ENCODE results near the gene MAZ.

MAZ gene

DNA sequence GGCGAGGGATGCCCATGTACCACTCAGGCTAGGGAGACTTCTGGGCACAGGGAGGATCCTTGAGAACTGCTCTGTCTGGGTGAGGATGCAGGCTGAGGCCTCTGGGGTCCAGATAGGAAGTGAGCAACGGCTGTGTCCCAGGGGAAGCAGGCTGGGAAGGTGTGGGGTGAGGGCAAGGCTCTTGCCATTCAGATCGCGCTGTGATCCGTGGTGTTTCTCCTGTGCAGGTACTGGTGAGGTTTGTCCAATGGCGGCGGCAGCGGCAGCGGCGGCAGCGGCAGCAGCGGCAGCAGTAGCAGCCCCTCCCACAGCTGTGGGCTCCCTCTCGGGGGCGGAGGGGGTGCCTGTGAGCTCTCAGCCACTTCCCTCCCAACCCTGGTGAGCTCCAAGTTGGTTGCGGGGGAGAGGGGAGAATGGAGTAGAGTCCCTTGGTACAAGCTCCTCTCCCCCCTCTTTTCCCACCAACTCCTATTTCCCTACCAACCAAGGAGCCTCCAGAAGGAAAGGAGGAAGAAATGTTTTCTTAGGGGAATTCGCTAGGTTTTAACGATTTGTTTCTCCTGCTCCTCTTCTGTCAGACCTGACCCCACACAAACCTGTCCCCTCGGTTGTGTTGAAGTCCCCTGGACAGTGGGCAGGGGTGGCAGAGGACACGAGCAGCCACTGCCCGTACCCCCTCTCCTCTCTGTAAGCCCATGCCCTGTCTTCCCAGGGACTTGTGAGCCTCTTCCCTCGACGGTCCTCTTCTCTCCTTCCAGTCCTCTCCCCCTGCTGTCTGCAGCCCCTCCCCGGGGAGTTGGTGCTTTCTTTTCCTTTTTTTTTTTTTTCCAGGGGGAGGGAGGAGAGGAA is 3.7 kb downstream of the MAZ start:
- DNase-seq (ENCODE audit: low spot score) = no peak

- no peak for DNase-seq (ENCODE audit: low spot score)
Observed at GRCh38 chr16:29810699-29811169, 4.4 kb downstream of the MAZ start.

DNA sequence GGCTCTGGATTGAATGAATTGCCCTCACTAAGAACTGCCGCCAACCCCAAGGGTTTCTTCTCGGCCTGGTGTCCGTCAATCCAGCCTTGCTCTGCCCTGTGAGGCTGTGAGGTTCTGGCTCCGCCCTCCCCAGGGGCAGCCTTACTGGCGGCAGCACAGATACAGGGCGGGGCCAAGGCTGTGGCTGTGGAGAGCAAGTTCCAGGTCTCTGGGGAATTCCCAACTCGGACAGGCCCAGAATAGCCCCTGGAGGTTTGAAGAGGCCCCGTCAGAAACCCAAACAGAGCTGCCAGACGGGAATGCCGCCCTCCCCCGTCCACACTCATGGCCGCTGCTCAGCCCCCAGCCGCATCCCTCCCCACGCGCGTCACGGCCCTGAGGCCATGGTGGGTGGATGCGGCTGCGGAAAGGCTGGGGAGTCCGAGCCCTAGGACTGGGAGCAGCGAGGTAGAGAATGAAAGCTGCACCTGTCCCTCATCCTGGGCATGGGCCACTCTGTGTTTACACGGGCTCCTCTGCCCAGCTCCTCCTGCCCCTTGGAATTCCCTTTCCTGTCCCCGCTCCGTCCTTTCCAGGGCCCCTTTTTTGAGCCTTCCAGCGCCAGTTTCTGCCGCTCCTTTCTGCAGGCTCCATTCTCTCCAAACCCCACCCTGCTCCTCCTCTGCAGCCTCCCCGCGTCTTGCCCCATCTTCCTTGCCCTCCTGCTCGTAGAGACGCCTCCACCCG is 5.0 kb downstream of the MAZ start:
- peak; percentile 96 for DNase-seq (ENCODE audit: low spot score)

GRCh38 chr16:29811896-29812665 is 5.8 kb downstream of the MAZ start, which contains the start of gene PRRT2:
TSS of gene PRRT2 (plus strand) at chr16:29812193. CDS start at chr16:29813055, 862 bp downstream.
- DNase-seq (ENCODE audit: low spot score) = peak; percentile 70

DNA sequence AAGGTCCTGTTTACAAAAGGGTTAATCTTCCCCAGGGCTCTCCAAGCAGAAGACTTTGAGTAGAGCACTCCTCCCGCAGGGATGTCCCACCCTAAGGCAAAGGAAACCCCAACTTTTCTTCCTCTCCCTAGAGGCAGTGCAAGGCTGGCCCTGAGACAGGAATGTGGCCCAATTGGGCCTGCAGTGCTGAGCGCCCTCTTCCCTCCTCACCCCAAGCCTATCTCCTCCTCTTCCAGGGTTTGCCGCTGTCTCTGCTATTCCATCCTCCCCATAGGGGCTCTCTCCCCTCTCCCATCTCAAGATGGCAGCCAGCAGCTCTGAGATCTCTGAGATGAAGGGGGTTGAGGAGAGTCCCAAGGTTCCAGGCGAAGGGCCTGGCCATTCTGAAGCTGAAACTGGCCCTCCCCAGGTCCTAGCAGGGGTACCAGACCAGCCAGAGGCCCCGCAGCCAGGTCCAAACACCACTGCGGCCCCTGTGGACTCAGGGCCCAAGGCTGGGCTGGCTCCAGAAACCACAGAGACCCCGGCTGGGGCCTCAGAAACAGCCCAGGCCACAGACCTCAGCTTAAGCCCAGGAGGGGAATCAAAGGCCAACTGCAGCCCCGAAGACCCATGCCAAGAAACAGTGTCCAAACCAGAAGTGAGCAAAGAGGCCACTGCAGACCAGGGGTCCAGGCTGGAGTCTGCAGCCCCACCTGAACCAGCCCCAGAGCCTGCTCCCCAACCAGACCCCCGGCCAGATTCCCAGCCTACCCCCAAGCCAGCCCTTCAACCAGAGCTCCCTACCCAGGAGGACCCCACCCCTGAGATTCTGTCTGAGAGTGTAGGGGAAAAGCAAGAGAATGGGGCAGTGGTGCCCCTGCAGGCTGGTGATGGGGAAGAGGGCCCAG is 6.7 kb downstream of the MAZ start:
- no peak for DNase-seq (ENCODE audit: low spot score)

GRCh38 chr16:29813644-29814562 is 7.6 kb downstream of the MAZ start:
- DNase-seq (ENCODE audit: low spot score) = no peak

DNA sequence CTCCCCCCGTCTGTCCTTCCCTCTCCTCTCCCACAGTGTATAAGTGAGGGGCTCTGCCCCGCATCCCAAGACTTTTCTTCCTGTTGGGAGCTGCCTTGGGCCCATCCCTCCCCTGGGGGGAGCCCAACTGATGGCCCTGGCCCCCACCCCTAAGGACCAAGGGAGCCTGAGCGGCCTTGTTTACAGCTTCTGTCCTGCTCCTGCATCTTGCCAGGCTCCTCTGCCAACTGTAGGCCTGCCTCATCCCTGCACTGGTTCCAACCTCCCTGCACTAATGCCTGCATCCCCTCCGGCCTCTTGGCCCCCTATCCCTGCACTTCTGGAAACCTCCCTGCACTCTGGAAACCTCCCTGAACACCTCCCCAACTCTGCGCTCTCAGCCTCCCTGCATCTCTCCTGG is 8.3 kb downstream of the MAZ start:
- no peak for DNase-seq (ENCODE audit: low spot score)

- DNase-seq (ENCODE audit: low spot score) = no peak
Observed at GRCh38 chr16:29815032-29815721, 8.8 kb downstream of the MAZ start.

GRCh38 chr16:29815793-29816693 is 9.7 kb downstream of the MAZ start, which contains the start of gene PAGR1:
TSS of gene PAGR1 (plus strand) at chr16:29816152. CDS start at chr16:29816526, 374 bp downstream.
- peak; percentile 99 for DNase-seq (ENCODE audit: low spot score)

DNA sequence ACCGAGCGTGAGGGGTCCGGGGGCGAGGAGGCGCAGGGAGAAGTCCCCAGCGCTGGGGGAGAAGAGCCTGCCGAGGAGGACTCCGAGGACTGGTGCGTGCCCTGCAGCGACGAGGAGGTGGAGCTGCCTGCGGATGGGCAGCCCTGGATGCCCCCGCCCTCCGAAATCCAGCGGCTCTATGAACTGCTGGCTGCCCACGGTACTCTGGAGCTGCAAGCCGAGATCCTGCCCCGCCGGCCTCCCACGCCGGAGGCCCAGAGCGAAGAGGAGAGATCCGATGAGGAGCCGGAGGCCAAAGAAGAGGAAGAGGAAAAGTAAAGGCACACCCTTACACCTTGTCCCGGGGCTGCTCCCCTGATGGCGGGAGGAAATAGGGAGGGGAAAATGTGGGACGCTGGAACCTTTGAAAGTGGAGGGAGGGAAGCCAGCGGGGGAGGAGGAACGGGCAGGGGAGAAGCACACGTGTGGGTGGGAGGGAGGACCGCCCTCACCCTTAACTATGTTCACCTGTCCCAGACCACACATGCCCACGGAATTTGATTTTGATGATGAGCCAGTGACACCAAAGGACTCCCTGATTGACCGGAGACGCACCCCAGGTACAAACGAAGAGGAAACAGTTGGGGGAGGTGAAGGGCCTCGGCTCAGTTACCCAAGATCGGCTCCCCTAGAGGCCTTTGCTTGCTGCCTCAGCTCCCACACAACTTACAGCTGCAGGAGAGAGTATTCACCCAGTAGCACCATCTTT is 10.5 kb downstream of the MAZ start:
- DNase-seq (ENCODE audit: low spot score) = no peak

- no peak for DNase-seq (ENCODE audit: low spot score)
Observed at GRCh38 chr16:29818082-29818481, 11.8 kb downstream of the MAZ start.

DNA sequence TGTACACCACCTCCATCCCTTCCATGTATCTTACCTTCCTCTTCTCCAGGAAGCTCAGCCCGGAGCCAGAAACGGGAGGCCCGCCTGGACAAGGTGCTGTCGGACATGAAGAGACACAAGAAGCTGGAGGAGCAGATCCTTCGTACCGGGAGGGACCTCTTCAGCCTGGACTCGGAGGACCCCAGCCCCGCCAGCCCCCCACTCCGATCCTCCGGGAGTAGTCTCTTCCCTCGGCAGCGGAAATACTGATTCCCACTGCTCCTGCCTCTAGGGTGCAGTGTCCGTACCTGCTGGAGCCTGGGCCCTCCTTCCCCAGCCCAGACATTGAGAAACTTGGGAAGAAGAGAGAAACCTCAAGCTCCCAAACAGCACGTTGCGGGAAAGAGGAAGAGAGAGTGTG is 13.2 kb downstream of the MAZ start:
- no peak for DNase-seq (ENCODE audit: low spot score)

DNA sequence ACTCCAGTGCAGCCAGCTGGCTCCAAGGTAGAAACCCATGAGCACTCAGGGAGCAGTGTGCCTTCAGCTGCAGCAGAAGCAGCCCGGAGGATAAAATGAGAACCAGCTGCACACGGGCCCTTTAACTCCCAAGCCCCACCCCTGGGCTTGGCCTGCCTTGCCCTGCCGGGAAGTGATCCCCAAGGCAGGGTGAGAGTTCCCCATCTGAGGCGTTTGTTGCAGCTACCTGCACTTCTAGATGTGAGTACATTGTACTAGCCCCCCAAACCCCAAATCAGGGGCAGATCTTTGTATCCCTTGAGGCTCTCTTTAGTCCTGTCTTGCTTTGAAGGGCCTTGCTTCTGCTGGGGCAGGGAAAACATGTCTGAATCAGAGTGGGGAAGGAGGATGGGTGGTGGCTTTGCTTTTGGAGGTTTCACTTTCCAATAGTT is 14.0 kb downstream of the MAZ start, which contains the start of gene MVP:
MVP (plus strand) TSS at position 192 of the 431 bp plus-strand sequence. CDS start 10,088 bp downstream, outside the sequence.
- no peak for DNase-seq (ENCODE audit: low spot score)

DNA sequence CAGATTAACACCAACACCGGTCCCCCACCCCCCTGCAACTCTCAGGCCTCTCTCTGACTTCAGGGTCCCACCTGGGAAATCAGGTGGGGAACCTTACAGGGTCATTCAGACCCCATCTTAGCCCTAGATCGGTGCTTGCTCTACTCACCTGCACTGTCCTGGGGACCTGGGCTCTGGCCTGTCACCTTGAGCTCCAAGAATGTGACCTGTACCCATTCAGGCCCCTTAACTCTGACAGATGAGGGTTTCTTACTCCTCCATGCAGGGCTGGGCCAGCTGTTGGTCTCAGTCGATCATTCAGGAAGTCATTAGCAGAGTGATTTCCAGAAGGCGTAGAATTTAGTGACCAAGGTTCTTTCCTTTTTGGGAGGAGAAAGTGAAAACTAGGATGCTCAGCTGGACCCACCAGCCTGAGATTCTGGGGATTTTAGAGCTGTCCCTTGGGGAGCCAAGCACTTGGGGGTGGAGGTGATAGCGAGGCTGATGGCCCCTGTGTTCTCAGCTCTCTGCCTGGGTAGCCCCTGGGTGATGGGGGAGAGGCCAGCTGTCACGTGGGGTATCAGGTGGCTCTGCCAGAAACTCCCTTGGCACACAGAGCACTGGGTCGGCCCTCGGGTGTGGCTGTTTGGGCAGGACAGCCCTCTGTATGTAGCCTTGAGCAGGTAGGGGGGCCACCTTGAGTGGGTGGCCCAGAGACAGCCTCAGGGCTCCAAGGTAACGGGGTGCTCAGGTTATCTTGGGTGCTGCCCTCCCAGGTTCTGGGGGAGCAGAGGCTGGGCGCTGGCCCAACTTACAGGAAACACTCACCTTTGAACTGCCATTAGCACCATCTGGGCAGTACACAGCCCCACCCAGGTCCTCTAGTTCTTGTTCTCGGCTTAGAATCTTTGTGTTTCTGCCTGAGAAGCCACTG is 14.7 kb downstream of the MAZ start:
- DNase-seq (ENCODE audit: low spot score) = no peak

- DNase-seq (ENCODE audit: low spot score) = no peak
Observed at GRCh38 chr16:29821643-29822115, 15.3 kb downstream of the MAZ start.

GRCh38 chr16:29824589-29825144 is 18.3 kb downstream of the MAZ start:
- DNase-seq (ENCODE audit: low spot score) = no peak
